Keratinocyte (primary cell): Measurements from ENCODE around the gene BAIAP2L2. TPM values are rescaled to one million over a fixed set of nuclear protein-coding genes. Genes with fewer than 3 reads are reported as not detected.

Experiments used
- DNase-seq: peaks from one replicate; pipeline ENCODE4 v3.0.0-alpha.2; 2011; ENCODE audit warnings: low read depth, missing footprints, low spot score
- FAIRE-seq: peaks from 2 replicates; lab custom pipeline; 2011; peaks lifted over from hg19 to GRCh38; lab: Jason Lieb, UNC
- H2AFZ ChIP-seq: 2 replicates; pipeline ENCODE4 v1.6.0; 2012; ENCODE audit warnings: low read length, control low read depth, inconsistent platforms; ENCODE audit not compliant: control insufficient read depth
- H3K27ac ChIP-seq: 2 replicates; pipeline ENCODE4 v1.5.1; 2011; ENCODE audit warnings: low read length; ENCODE audit not compliant: control insufficient read depth, insufficient read depth
- H3K27me3 ChIP-seq: 3 replicates; pipeline ENCODE4 v1.6.0; 2011; ENCODE audit warnings: low read length; ENCODE audit not compliant: control insufficient read depth, insufficient read depth; ENCODE audit errors: extremely low read depth
- H3K36me3 ChIP-seq, 2 experiments: 2 replicates in 1 of 2; 3 replicates in 1 of 2; pipeline ENCODE4 v1.5.1; 2011; ENCODE audit warnings: low read length in 2 of 2, mild to moderate bottlenecking in 1 of 2; ENCODE audit not compliant: control insufficient read depth in 2 of 2, insufficient read depth in 2 of 2; ENCODE audit errors: extremely low read depth in 1 of 2
- H3K4me1 ChIP-seq: 3 replicates; pipeline ENCODE4 v1.5.1; 2011; ENCODE audit warnings: low read length; ENCODE audit not compliant: control insufficient read depth, insufficient read depth; ENCODE audit errors: extremely low read depth
- H3K4me2 ChIP-seq: 3 replicates; pipeline ENCODE4 v1.6.0; 2011; ENCODE audit warnings: low read depth, low read length; ENCODE audit not compliant: control insufficient read depth, insufficient read depth; ENCODE audit errors: extremely low read depth
- H3K4me3 ChIP-seq, 3 experiments: fragments of 200-600 bp in 1 of 3; sonication (generic) in 1 of 3; 2 replicates in 2 of 3; 3 replicates in 1 of 3; pipeline ENCODE4 v1.5.1; 2011 to 2016; ENCODE audit warnings: low read length in 3 of 3, mild to moderate bottlenecking in 3 of 3, control low read depth in 2 of 3, inconsistent platforms in 1 of 3, low read depth in 1 of 3, mixed read lengths in 1 of 3, mixed run types in 1 of 3, moderate library complexity in 1 of 3; ENCODE audit not compliant: control insufficient read depth in 2 of 3, insufficient read depth in 2 of 3; ENCODE audit errors: extremely low read depth in 1 of 3
- H3K79me2 ChIP-seq: 2 replicates; pipeline ENCODE4 v1.6.0; 2012; ENCODE audit warnings: low read length; ENCODE audit not compliant: control insufficient read depth, insufficient read depth
- H3K9ac ChIP-seq: 3 replicates; pipeline ENCODE4 v1.6.0; 2011; ENCODE audit warnings: low read length; ENCODE audit not compliant: control insufficient read depth, insufficient read depth; ENCODE audit errors: extremely low read depth
- H3K9me1 ChIP-seq: 3 replicates; pipeline ENCODE4 v1.6.0; 2011; ENCODE audit warnings: low read length; ENCODE audit not compliant: control insufficient read depth, insufficient read depth; ENCODE audit errors: extremely low read depth
- H3K9me3 ChIP-seq: 2 replicates; pipeline ENCODE4 v1.5.1; 2012; ENCODE audit warnings: low read depth, low read length; ENCODE audit not compliant: control insufficient read depth
- H4K20me1 ChIP-seq: 3 replicates; pipeline ENCODE4 v1.6.0; 2011; ENCODE audit warnings: low read length; ENCODE audit not compliant: control insufficient read depth, insufficient read depth; ENCODE audit errors: extremely low read depth
- CTCF ChIP-seq, 3 experiments: IDR thresholded peaks in 1 of 3; conservative IDR thresholded peaks in 1 of 3; optimal IDR thresholded peaks in 1 of 3; 2 replicates in 2 of 3; 3 replicates in 1 of 3; pipeline versions ENCODE3 to v1.5.1; 2011; ENCODE audit warnings: low read length in 3 of 3, mild to moderate bottlenecking in 3 of 3, moderate library complexity in 2 of 3, control low read depth in 1 of 3, inconsistent platforms in 1 of 3; ENCODE audit not compliant: insufficient read depth in 2 of 3; ENCODE audit errors: extremely low read depth in 1 of 3
- EZH2 ChIP-seq: IDR thresholded peaks from one replicate; pipeline ENCODE4 v1.6.1; 2012; ENCODE audit warnings: inconsistent platforms, mild to moderate bottlenecking, low read length, moderate library complexity
- dilution Hi-C: fragments of 300-500 bp; cut with MboI; formaldehyde crosslinking; loops from one replicate; pipeline ENCODE4 v1.7.0; 2020; ENCODE audit warnings: low sequenced_read_pairs; ENCODE audit not compliant: extremely low pct_ligation_motif_present
- polyA plus RNA-seq, 5 experiments: library from polyadenylated mRNA; depleted of rRNA in 3 of 5; stranded (reverse) in 3 of 5; stranded (forward) in 1 of 5; unstranded in 1 of 5; fragments of >200 nt; gene quantifications; 1 replicate in 1 of 5; 2 replicates in 3 of 5; 3 replicates in 1 of 5; pipeline versions ENCODE4 v1.2.1 to v1.2.3, GENCODE V29; 2011 to 2012; ENCODE audit warnings: missing spikeins in 2 of 5, low read depth in 1 of 5, low replicate concordance in 1 of 5

Gene BAIAP2L2
- polyA plus RNA-seq, 1 donor (not counting 4 experiments of a cell fraction or from before 2014, with no cell fraction given): 2.3 TPM

- Histone ChIP-seq H3K9ac (no peak overlapping the region), H3K4me2 (no peak overlapping the region), H3K27ac (no peak overlapping the region), H3K79me2 (no peaks in the 10 kb centered on the region), H3K27me3 (peaks cover 5% of the 10 kb centered on the region), H3K36me3 (no peaks in the 10 kb centered on the region), H4K20me1 (no peaks in the 10 kb centered on the region), H3K9me3 (no peaks in the 10 kb centered on the region), H3K4me1 (no peaks in the 10 kb centered on the region), H2AFZ (no peak overlapping the region), H3K4me3 (no peak overlapping the region), H3K9me1 (no peaks in the 10 kb centered on the region)
- DNase-seq (no peak), FAIRE-seq (no peak)
- TF ChIP-seq CTCF (optimal IDR thresholded peaks at IDR 0.05 in 1 of 3, IDR thresholded peaks at IDR 0.05 in 1 of 3, conservative IDR thresholded peaks at IDR 0.05 in 1 of 3; ENCODE audit: extremely low read depth in 1 of 3, insufficient read depth in 2 of 3, low read length in 3 of 3) (no peak), EZH2 (no peak)
- dilution Hi-C loops: no loop called here
Observed at GRCh38 chr22:38046070-38046748, 64.3 kb downstream of the BAIAP2L2 start.

- FAIRE-seq: no peak
- dilution Hi-C loops: no loop called here
Observed at GRCh38 chr22:38043151-38044039, 67.1 kb downstream of the BAIAP2L2 start.

More at GRCh38 chr22:38043151-38044039, 67.1 kb downstream of the BAIAP2L2 start:
- Histone ChIP-seq H4K20me1 (no peaks in the 10 kb centered on the region), H3K36me3 (no peaks in the 10 kb centered on the region), H3K9me3 (no peaks in the 10 kb centered on the region), H3K27ac (no peak overlapping the region), H3K27me3 (no peaks in the 10 kb centered on the region), H3K4me1 (no peaks in the 10 kb centered on the region), H3K9me1 (no peaks in the 10 kb centered on the region), H3K79me2 (no peaks in the 10 kb centered on the region), H3K4me3 (no peak overlapping the region), H3K9ac (no peak overlapping the region), H3K4me2 (no peak overlapping the region), H2AFZ (no peak overlapping the region)
- no peak for DNase-seq
- TF ChIP-seq EZH2: no peak
